Left colon (tissue), 2 donors: ENCODE results near the gene LYZL6. TPM values are rescaled to one million over a fixed set of nuclear protein-coding genes. Genes with fewer than 3 reads are reported as not detected.
A peak's percentile ranks its signal among the peaks of the same experiment; 100 is the strongest.
"Not testable (repeated sequence)": the region's sequence is repeated elsewhere in the genome, so short reads cannot be mapped to it uniquely, and the experiment has no call there.

Source experiments
- ATAC-seq: fragments of 200-7000 bp; cut with Tn5 transposase; one replicate; pipeline ENCODE4 v1.9.1; 2020; ENCODE audit warnings: mild to moderate bottlenecking, moderate library complexity
- DNase-seq, 2 donors: peaks; one replicate each; pipeline ENCODE4 v3.0.0-alpha.2; 2020
- intact Hi-C, 2 donors: fragments of 100-400 bp; cut with DNase I in 1 of 2; cut with micrococcal nuclease in 1 of 2; formaldehyde crosslinking; loops; one replicate each; pipeline versions ENCODE4 v1.11.2 to v1.14.0; 2022; cut with DNase I, micrococcal nuclease
- total RNA-seq, 2 donors: library from RNA; stranded (reverse); fragmentation: NEBNext Ultra II Directional; extraction: Animal tissue kit (Norgen Biotek cat#: 25700); gene quantifications; one replicate each; pipeline ENCODE4 v1.2.1, GENCODE V29; 2021
- donor health status: DM: no; HTN: no; CAD: no.
- donor health status: DM: yes; HTN: yes; CAD: no.

Gene LYZL6
- total RNA-seq, 2 donors from 2014 or later, result not detected

GRCh38 chr17:35953720-35954119, 10.2 kb upstream of the LYZL6 start:
- intact Hi-C loops, result no loop called here

GRCh38 chr17:35949401-35949800, 5.9 kb upstream of the LYZL6 start:
- intact Hi-C loops, result no loop called here
- DNase-seq (no peak), ATAC-seq (no peak)

More at GRCh38 chr17:35953720-35954119, 10.2 kb upstream of the LYZL6 start:
- no peak for DNase-seq
- no peak for ATAC-seq

- ATAC-seq (no peak), DNase-seq (no peak)
- intact Hi-C loops, result no loop called here
These were observed 4.6 kb upstream of the LYZL6 start for GRCh38 chr17:35948092-35948491.

- intact Hi-C loops, result no loop called here
- ATAC-seq, result peak; percentile 77
- DNase-seq, result peak; percentile 33 to 67
These were observed 3.7 kb upstream of the LYZL6 start for GRCh38 chr17:35947156-35947585.

- intact Hi-C loops, result no loop called here
- ATAC-seq (no peak), DNase-seq (no peak)
These were observed 638 bp upstream of the LYZL6 start for GRCh38 chr17:35944151-35944550.

- peak; percentile 80 for ATAC-seq
- intact Hi-C loops, result no loop called here
- DNase-seq, result peak in 1 of 2 donors; percentile 57
These were observed 826 bp downstream of the LYZL6 start for GRCh38 chr17:35942588-35943186.

- intact Hi-C loops, DNase-seq, ATAC-seq: not testable (repeated sequence)
These were observed 5.0 kb downstream of the LYZL6 start for GRCh38 chr17:35938492-35938891.

GRCh38 chr17:35936063-35936462, 7.5 kb downstream of the LYZL6 start:
- DNase-seq (no peak), ATAC-seq (no peak)
- intact Hi-C loops, result no loop called here

GRCh38 chr17:35934760-35935159, 8.8 kb downstream of the LYZL6 start:
- intact Hi-C loops, result no loop called here
- ATAC-seq (no peak), DNase-seq (no peak)

GRCh38 chr17:35932586-35932985, 10.9 kb downstream of the LYZL6 start:
- DNase-seq (no peak), ATAC-seq (no peak)
- intact Hi-C loops, result no loop called here

- ATAC-seq, result no peak
- DNase-seq, result no peak
- intact Hi-C loops, result no loop called here
These were observed 11.6 kb downstream of the LYZL6 start for GRCh38 chr17:35931794-35932425.

GRCh38 chr17:35930211-35931065, 13.1 kb downstream of the LYZL6 start, which contains the start of gene RDM1:
TSS of gene RDM1 (minus strand) at chr17:35930773. CDS start at chr17:35930727, 46 bp downstream.
- intact Hi-C loops, result no loop called here
- DNase-seq (peak; percentile 63 to 78), ATAC-seq (peak; percentile 98)

GRCh38 chr17:35927714-35928113, 15.8 kb downstream of the LYZL6 start:
- DNase-seq (no peak), ATAC-seq (no peak)

GRCh38 chr17:35923609-35924114, 19.9 kb downstream of the LYZL6 start:
- intact Hi-C loops, result no loop called here
- ATAC-seq (no peak), DNase-seq (no peak)

More at GRCh38 chr17:35927714-35928113, 15.8 kb downstream of the LYZL6 start:
- intact Hi-C loops, result no loop called here

- no peak for DNase-seq
- no peak for ATAC-seq
- intact Hi-C loops, result no loop called here
These were observed 23.3 kb downstream of the LYZL6 start for GRCh38 chr17:35920229-35920628.

- peak; percentile 62 for ATAC-seq
- DNase-seq, result no peak
- intact Hi-C loops, result no loop called here
These were observed 24.8 kb downstream of the LYZL6 start for GRCh38 chr17:35918665-35919064.

- no peak for ATAC-seq
- no peak for DNase-seq
- intact Hi-C loops, result no loop called here
These were observed 25.8 kb downstream of the LYZL6 start for GRCh38 chr17:35917519-35918213.

GRCh38 chr17:35915153-35915964, 28.2 kb downstream of the LYZL6 start:
- intact Hi-C loops, result no loop called here
- ATAC-seq (no peak), DNase-seq (no peak)
